Prostate gland (tissue), 2 donors: Measurements from ENCODE around the gene ZC3HAV1L.

Source experiments
- POLR2A ChIP-seq: fragments of 450-650 bp; IDR thresholded peaks from one replicate; pipeline ENCODE4 v1.6.1; 2016; ENCODE audit warnings: antibody characterized with exemption, mild to moderate bottlenecking
- POLR2AphosphoS5 ChIP-seq: sonication (generic); formaldehyde crosslinking; IDR thresholded peaks from one replicate; pipeline ENCODE4 v1.6.1; 2017; ENCODE audit warnings: antibody characterized with exemption
- TF ChIP-seq, protein P1 (sequence below), 4 experiments: fragments of 200-600 bp in 2 of 4; fragments of 450-650 bp in 2 of 4; sonication (generic) in 2 of 4; IDR thresholded peaks; 1 replicate in 3 of 4; 2 replicates in 1 of 4; pipeline ENCODE4 v1.5.1; 2016 to 2019; ENCODE audit warnings: antibody characterized with exemption in 4 of 4, mild to moderate bottlenecking in 2 of 4, moderate library complexity in 2 of 4

DNA sequence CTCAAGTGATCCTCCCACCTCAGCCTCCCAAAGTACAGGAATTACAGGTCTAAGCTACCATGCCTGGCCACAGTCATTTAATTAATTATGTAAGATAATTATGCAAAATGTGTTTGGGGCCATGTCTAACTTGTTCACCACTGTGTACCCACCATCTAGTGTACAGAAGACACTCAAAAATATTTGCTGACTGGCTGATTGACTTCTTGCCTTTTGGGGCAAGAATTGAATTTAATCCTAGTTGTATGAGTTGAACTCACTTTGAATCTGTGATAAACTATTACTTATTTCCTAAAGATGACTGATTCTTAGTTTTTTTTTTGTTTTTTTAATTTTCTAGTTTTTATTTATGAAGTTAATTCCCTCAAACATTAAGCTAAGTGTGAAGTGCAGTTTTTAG is 15.8 kb upstream of the ZC3HAV1L start:
- TF ChIP-seq, protein P1, sequence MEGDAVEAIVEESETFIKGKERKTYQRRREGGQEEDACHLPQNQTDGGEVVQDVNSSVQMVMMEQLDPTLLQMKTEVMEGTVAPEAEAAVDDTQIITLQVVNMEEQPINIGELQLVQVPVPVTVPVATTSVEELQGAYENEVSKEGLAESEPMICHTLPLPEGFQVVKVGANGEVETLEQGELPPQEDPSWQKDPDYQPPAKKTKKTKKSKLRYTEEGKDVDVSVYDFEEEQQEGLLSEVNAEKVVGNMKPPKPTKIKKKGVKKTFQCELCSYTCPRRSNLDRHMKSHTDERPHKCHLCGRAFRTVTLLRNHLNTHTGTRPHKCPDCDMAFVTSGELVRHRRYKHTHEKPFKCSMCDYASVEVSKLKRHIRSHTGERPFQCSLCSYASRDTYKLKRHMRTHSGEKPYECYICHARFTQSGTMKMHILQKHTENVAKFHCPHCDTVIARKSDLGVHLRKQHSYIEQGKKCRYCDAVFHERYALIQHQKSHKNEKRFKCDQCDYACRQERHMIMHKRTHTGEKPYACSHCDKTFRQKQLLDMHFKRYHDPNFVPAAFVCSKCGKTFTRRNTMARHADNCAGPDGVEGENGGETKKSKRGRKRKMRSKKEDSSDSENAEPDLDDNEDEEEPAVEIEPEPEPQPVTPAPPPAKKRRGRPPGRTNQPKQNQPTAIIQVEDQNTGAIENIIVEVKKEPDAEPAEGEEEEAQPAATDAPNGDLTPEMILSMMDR (IDR thresholded peaks at IDR 0.05), result no peak
- TF ChIP-seq POLR2A (no peak), POLR2AphosphoS5 (no peak)
